HG03469 (cell line): Measurements from ENCODE around the gene INPP5A.
"Not testable (repeated sequence)": the region's sequence is repeated elsewhere in the genome, so short reads cannot be mapped to it uniquely, and the experiment has no call there.

Source experiments
- ATAC-seq: cut with Tn5 transposase; IDR thresholded peaks from one replicate; pipeline ENCODE4 v1.9.1; 2021; ENCODE audit warnings: mild to moderate bottlenecking, moderate library complexity, moderate number of reproducible peaks; ENCODE audit not compliant: unreplicated experiment

The INPP5A gene

GRCh38 chr10:132748545-132749370 lies 211.2 kb downstream of the INPP5A start:
- no peak for ATAC-seq

- ATAC-seq: no peak
These were observed 211.8 kb downstream of the INPP5A start for GRCh38 chr10:132749371-132749795.

- ATAC-seq: no peak
These were observed 213.3 kb downstream of the INPP5A start for GRCh38 chr10:132750936-132751335.

- no peak for ATAC-seq
These were observed 214.8 kb downstream of the INPP5A start for GRCh38 chr10:132752378-132752777.

GRCh38 chr10:132752961-132753360 lies 215.4 kb downstream of the INPP5A start:
- no peak for ATAC-seq

- ATAC-seq: no peak
These were observed 216.0 kb downstream of the INPP5A start for GRCh38 chr10:132753596-132753995.

- ATAC-seq: no peak
These were observed 216.5 kb downstream of the INPP5A start for GRCh38 chr10:132754071-132754470.

- no peak for ATAC-seq
These were observed 217.7 kb downstream of the INPP5A start for GRCh38 chr10:132755166-132755711.

- ATAC-seq: no peak
These were observed 219.0 kb downstream of the INPP5A start for GRCh38 chr10:132756591-132756990.

- ATAC-seq: no peak
These were observed 219.6 kb downstream of the INPP5A start for GRCh38 chr10:132757171-132757570.

- ATAC-seq: no peak
These were observed 221.3 kb downstream of the INPP5A start for GRCh38 chr10:132758865-132759264.

- no peak for ATAC-seq
These were observed 223.9 kb downstream of the INPP5A start for GRCh38 chr10:132761395-132762060.

- no peak for ATAC-seq
These were observed 224.7 kb downstream of the INPP5A start for GRCh38 chr10:132762267-132762666.

- no peak for ATAC-seq
These were observed 226.0 kb downstream of the INPP5A start for GRCh38 chr10:132763545-132763944.

GRCh38 chr10:132764108-132764507 lies 226.5 kb downstream of the INPP5A start:
- ATAC-seq: no peak

- no peak for ATAC-seq
These were observed 227.8 kb downstream of the INPP5A start for GRCh38 chr10:132765435-132765834.

- no peak for ATAC-seq
These were observed 228.7 kb downstream of the INPP5A start for GRCh38 chr10:132766291-132766690.

GRCh38 chr10:132768346-132769248 lies 231.0 kb downstream of the INPP5A start:
- no peak for ATAC-seq

- no peak for ATAC-seq
These were observed 232.8 kb downstream of the INPP5A start for GRCh38 chr10:132770061-132771021.

- ATAC-seq: not testable (repeated sequence)
These were observed 235.2 kb downstream of the INPP5A start for GRCh38 chr10:132772816-132773215.
